NOMO-1 treated with DMSO at 0.1 percent for 48 hours (cell line): ENCODE measurements around the gene SPX.

ENCODE experiments used
- DNase-seq: peaks from one replicate; lab custom pipeline; 2025; ENCODE audit not compliant: unreplicated experiment; lab: John Stamatoyannopoulos, UW

SPX gene

GRCh38 chr12:21576431-21576830, 50.3 kb downstream of the SPX start:
- DNase-seq = no peak

GRCh38 chr12:21577516-21577915, 51.4 kb downstream of the SPX start:
- no peak for DNase-seq

GRCh38 chr12:21580748-21581516, 54.8 kb downstream of the SPX start:
- no peak for DNase-seq
